ENCODE measurements around the gene TGFBR3L.
"Not testable (repeated sequence)": the region's sequence is repeated elsewhere in the genome, so short reads cannot be mapped to it uniquely, and the experiment has no call there.

The TGFBR3L gene

GRCh38 chr19:7947939-7948338, 33.3 kb downstream of the TGFBR3L start:
- no peak for DNase-seq (ENCODE audit: extremely low read depth in 1 of 2, low read depth in 1 of 2)

- no peak for DNase-seq (ENCODE audit: extremely low read depth in 1 of 2, low read depth in 1 of 2)
These were observed 38.4 kb downstream of the TGFBR3L start for GRCh38 chr19:7953060-7953459.

GRCh38 chr19:7953576-7953975, 38.9 kb downstream of the TGFBR3L start:
- no peak for DNase-seq (ENCODE audit: extremely low read depth in 1 of 2, low read depth in 1 of 2)

- DNase-seq (ENCODE audit: extremely low read depth in 1 of 2, low read depth in 1 of 2) = no peak
These were observed 41.1 kb downstream of the TGFBR3L start for GRCh38 chr19:7955696-7956095.

GRCh38 chr19:7959211-7959610, 44.6 kb downstream of the TGFBR3L start:
- DNase-seq (ENCODE audit: extremely low read depth in 1 of 2, low read depth in 1 of 2) = no peak

- not testable (repeated sequence) for DNase-seq (ENCODE audit: extremely low read depth in 1 of 2, low read depth in 1 of 2)
These were observed 46.5 kb downstream of the TGFBR3L start for GRCh38 chr19:7961082-7961481.

GRCh38 chr19:7961920-7962626, 47.4 kb downstream of the TGFBR3L start:
- DNase-seq (ENCODE audit: extremely low read depth in 1 of 2, low read depth in 1 of 2) = no peak

GRCh38 chr19:7962644-7963268, 48.1 kb downstream of the TGFBR3L start:
- DNase-seq (ENCODE audit: extremely low read depth in 1 of 2, low read depth in 1 of 2) = no peak

GRCh38 chr19:7963566-7963965, 48.9 kb downstream of the TGFBR3L start:
- no peak for DNase-seq (ENCODE audit: extremely low read depth in 1 of 2, low read depth in 1 of 2)

GRCh38 chr19:7965259-7965841, 50.7 kb downstream of the TGFBR3L start:
- DNase-seq (ENCODE audit: extremely low read depth in 1 of 2, low read depth in 1 of 2) = no peak

- DNase-seq (ENCODE audit: extremely low read depth in 1 of 2, low read depth in 1 of 2) = no peak
These were observed 51.5 kb downstream of the TGFBR3L start for GRCh38 chr19:7965921-7966665.

GRCh38 chr19:7968008-7968795, 53.6 kb downstream of the TGFBR3L start:
- no peak for DNase-seq (ENCODE audit: extremely low read depth in 1 of 2, low read depth in 1 of 2)
